ENCODE data around the gene GLB1L3.

The GLB1L3 gene

DNA sequence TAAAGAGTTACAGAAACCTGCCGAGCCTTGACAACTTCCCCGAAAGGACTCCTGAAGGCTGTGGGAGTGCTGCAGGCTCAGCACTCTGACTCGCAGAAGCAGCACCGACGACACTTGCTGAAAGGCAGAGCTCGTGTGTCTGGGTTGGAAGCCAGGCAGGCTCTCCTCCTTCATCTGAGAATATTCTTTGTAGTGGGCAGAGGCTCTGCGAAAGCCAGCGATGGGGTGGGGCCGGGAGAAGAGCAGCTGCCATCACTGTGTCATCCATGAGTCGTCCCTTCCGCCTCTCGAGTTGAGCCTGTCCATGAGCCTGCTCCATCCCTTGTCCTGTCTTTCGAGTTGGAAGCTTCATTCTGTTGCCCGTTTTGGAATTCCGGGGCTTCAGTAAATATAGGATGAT, 67.5 kb downstream of the GLB1L3 start:
- TF ChIP-seq, protein P1, sequence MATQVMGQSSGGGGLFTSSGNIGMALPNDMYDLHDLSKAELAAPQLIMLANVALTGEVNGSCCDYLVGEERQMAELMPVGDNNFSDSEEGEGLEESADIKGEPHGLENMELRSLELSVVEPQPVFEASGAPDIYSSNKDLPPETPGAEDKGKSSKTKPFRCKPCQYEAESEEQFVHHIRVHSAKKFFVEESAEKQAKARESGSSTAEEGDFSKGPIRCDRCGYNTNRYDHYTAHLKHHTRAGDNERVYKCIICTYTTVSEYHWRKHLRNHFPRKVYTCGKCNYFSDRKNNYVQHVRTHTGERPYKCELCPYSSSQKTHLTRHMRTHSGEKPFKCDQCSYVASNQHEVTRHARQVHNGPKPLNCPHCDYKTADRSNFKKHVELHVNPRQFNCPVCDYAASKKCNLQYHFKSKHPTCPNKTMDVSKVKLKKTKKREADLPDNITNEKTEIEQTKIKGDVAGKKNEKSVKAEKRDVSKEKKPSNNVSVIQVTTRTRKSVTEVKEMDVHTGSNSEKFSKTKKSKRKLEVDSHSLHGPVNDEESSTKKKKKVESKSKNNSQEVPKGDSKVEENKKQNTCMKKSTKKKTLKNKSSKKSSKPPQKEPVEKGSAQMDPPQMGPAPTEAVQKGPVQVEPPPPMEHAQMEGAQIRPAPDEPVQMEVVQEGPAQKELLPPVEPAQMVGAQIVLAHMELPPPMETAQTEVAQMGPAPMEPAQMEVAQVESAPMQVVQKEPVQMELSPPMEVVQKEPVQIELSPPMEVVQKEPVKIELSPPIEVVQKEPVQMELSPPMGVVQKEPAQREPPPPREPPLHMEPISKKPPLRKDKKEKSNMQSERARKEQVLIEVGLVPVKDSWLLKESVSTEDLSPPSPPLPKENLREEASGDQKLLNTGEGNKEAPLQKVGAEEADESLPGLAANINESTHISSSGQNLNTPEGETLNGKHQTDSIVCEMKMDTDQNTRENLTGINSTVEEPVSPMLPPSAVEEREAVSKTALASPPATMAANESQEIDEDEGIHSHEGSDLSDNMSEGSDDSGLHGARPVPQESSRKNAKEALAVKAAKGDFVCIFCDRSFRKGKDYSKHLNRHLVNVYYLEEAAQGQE (IDR thresholded peaks at IDR 0.05; ENCODE audit: low read depth): no peak
- TF ChIP-seq CREB1 (IDR thresholded peaks at IDR 0.05; ENCODE audit: low read depth) (no peak), EP300 (IDR thresholded peaks at IDR 0.05; ENCODE audit: borderline replicate concordance) (no peak), EGR1 (IDR thresholded peaks at IDR 0.05) (no peak), TAF1 (IDR thresholded peaks at IDR 0.05; ENCODE audit: low read depth) (no peak), CEBPB (IDR thresholded peaks at IDR 0.05) (no peak), FOXM1 (IDR thresholded peaks at IDR 0.05; ENCODE audit: borderline replicate concordance, low read depth) (no peak), TEAD4 (IDR thresholded peaks at IDR 0.05) (no peak), YY1 (IDR thresholded peaks at IDR 0.05; ENCODE audit: low read depth) (no peak), ZBTB7A (IDR thresholded peaks at IDR 0.05; ENCODE audit: low read depth) (no peak), NFIC (IDR thresholded peaks at IDR 0.05) (no peak), TCF12 (IDR thresholded peaks at IDR 0.05; ENCODE audit: low read depth) (no peak), RAD21 (IDR thresholded peaks at IDR 0.05; ENCODE audit: low read depth) (no peak)
- TF ChIP-seq, protein P2, sequence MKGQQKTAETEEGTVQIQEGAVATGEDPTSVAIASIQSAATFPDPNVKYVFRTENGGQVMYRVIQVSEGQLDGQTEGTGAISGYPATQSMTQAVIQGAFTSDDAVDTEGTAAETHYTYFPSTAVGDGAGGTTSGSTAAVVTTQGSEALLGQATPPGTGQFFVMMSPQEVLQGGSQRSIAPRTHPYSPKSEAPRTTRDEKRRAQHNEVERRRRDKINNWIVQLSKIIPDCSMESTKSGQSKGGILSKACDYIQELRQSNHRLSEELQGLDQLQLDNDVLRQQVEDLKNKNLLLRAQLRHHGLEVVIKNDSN (IDR thresholded peaks at IDR 0.05): no peak
- TF ChIP-seq, protein P3, sequence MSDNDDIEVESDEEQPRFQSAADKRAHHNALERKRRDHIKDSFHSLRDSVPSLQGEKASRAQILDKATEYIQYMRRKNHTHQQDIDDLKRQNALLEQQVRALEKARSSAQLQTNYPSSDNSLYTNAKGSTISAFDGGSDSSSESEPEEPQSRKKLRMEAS (IDR thresholded peaks at IDR 0.05): no peak

DNA sequence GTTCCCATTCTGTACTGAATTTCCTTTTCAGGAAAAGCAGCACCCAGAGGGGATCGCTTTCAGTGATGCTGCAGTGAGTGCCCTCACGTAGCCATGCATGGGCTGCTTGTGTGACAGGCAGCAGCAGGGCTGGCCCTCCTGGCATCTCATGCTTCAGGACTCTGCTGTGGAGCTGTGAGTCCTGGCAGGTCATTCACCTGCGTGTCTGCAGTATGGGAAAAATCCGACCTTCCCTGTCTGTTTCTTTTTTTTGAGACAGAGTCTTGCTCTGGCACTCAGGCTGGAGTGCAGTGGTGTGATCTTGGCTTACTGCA, 69.0 kb downstream of the GLB1L3 start:
- no peak for TF ChIP-seq TAF1 (IDR thresholded peaks at IDR 0.05; ENCODE audit: low read depth)
- TF ChIP-seq EGR1 (IDR thresholded peaks at IDR 0.05): no peak
- no peak for TF ChIP-seq CEBPB (IDR thresholded peaks at IDR 0.05)
- TF ChIP-seq, protein P3 (IDR thresholded peaks at IDR 0.05): no peak
- TF ChIP-seq ZBTB7A (IDR thresholded peaks at IDR 0.05; ENCODE audit: low read depth): no peak
- TF ChIP-seq RAD21 (IDR thresholded peaks at IDR 0.05; ENCODE audit: low read depth): no peak
- no peak for TF ChIP-seq EP300 (IDR thresholded peaks at IDR 0.05; ENCODE audit: borderline replicate concordance)
- no peak for TF ChIP-seq TCF12 (IDR thresholded peaks at IDR 0.05; ENCODE audit: low read depth)
- TF ChIP-seq, protein P1 (IDR thresholded peaks at IDR 0.05; ENCODE audit: low read depth): no peak
- no peak for TF ChIP-seq TEAD4 (IDR thresholded peaks at IDR 0.05)
- TF ChIP-seq, protein P2 (IDR thresholded peaks at IDR 0.05): no peak

DNA sequence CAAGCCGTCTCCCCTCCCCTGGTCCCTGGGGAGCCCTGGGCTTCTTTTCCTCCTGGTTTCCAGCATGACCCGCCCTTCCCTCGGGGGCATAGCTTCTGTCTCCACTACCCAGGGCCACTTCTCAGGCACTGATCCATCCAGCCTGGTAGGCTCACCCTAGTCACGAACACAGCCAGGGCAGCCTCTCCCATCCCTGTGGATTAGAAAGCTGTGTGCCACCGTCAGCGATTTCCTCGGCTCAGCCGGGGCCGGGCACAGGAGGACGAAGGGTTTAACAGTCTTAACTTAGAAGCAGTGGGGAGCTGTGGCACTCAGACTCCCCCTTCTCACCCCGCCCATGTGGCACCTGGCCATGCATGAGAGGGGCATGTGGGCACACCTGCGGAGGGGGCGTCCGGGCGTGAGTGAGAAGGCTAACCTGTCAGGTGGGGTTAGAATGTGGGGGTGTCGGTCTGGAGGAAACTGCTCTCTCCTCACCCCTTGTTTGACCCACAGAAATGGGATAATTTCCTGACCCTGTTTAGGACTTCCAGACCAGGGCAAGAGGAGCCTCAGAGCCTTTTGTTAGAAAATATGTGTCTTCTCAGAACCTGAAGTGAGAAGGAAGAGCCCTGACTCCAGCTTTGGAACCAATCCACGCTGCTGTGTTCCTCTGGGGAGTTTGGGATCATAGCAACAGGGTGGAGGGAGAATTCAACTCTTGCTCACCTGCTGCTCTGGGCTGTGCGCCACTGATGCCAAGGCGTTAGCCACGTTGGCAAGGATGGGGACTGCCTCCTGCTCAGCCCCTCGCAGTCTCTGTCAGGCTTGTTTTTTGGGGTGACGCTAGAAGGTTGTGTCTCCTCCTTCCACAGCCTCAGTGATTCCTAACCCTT, 70.2 kb downstream of the GLB1L3 start:
- no peak for TF ChIP-seq ZBTB7A (IDR thresholded peaks at IDR 0.05; ENCODE audit: low read depth)
- TF ChIP-seq CEBPB (IDR thresholded peaks at IDR 0.05): no peak
- TF ChIP-seq, protein P2 (IDR thresholded peaks at IDR 0.05): no peak
- no peak for TF ChIP-seq CREB1 (IDR thresholded peaks at IDR 0.05; ENCODE audit: low read depth)
- TF ChIP-seq TCF12 (IDR thresholded peaks at IDR 0.05; ENCODE audit: low read depth): no peak
- TF ChIP-seq, protein P3 (IDR thresholded peaks at IDR 0.05): no peak
- no peak for TF ChIP-seq TAF1 (IDR thresholded peaks at IDR 0.05; ENCODE audit: low read depth)
- no peak for TF ChIP-seq EGR1 (IDR thresholded peaks at IDR 0.05)
- TF ChIP-seq TEAD4 (IDR thresholded peaks at IDR 0.05): no peak
- no peak for TF ChIP-seq FOXM1 (IDR thresholded peaks at IDR 0.05; ENCODE audit: borderline replicate concordance, low read depth)
- TF ChIP-seq EP300 (IDR thresholded peaks at IDR 0.05; ENCODE audit: borderline replicate concordance): no peak

DNA sequence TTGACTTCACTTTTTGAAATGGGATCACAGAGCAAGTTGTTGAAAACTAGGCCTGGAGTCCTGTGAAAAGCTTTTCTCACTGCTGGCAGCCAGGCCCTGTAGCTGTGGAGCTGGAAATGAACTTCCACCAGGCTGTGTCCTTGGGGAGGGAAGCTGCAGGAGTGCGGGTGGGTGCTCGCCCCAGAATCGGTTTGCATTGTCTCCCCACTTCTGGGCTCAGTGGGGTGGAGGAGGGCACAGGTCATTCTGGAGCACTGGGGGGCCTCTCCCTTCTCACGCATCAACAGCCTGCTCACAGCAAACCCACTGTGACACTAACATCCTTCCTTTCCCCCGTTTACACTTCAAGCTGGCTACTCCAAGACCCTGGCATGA, 70.8 kb downstream of the GLB1L3 start:
- TF ChIP-seq YY1 (IDR thresholded peaks at IDR 0.05; ENCODE audit: low read depth): no peak

DNA sequence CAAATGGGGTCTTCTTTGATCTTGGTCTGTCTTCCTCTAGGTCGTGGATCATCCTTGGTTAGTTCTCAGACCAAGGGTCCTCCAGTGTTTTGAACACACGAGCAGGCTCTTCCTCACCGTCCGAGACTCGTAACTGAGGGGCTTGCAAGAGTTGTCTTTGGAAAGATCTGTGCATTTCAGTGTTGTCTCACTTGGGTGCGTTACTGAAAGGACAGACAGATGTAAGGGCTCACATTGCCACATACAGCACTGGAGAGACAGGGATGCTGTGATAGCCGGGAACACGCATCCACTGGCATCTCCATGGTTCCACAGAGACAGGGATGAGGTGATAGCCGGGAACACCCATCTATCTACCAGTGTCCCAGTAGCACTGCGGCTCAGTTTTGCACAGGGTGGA, 71.3 kb downstream of the GLB1L3 start:
- TF ChIP-seq, protein P2 (IDR thresholded peaks at IDR 0.05): no peak
- TF ChIP-seq NFIC (IDR thresholded peaks at IDR 0.05): no peak
- no peak for TF ChIP-seq EP300 (IDR thresholded peaks at IDR 0.05; ENCODE audit: borderline replicate concordance)
- TF ChIP-seq YY1 (IDR thresholded peaks at IDR 0.05; ENCODE audit: low read depth): no peak
- no peak for TF ChIP-seq RAD21 (IDR thresholded peaks at IDR 0.05; ENCODE audit: low read depth)
- TF ChIP-seq, protein P3 (IDR thresholded peaks at IDR 0.05): no peak
- no peak for TF ChIP-seq ZBTB7A (IDR thresholded peaks at IDR 0.05; ENCODE audit: low read depth)
- no peak for TF ChIP-seq TAF1 (IDR thresholded peaks at IDR 0.05; ENCODE audit: low read depth)
- no peak for TF ChIP-seq TEAD4 (IDR thresholded peaks at IDR 0.05)
- no peak for TF ChIP-seq CREB1 (IDR thresholded peaks at IDR 0.05; ENCODE audit: low read depth)
- TF ChIP-seq FOXM1 (IDR thresholded peaks at IDR 0.05; ENCODE audit: borderline replicate concordance, low read depth): no peak
- TF ChIP-seq CEBPB (IDR thresholded peaks at IDR 0.05): no peak
- no peak for TF ChIP-seq TCF12 (IDR thresholded peaks at IDR 0.05; ENCODE audit: low read depth)
- TF ChIP-seq EGR1 (IDR thresholded peaks at IDR 0.05): no peak
- TF ChIP-seq, protein P1 (IDR thresholded peaks at IDR 0.05; ENCODE audit: low read depth): no peak

Measured in Ishikawa (cell line).